Liver (tissue), 2 donors: ENCODE results near the gene LOXL3.

ENCODE experiments used
- REST ChIP-seq: IDR thresholded peaks from 2 replicates; pipeline ENCODE4 v1.6.1; 2016; ENCODE audit warnings: antibody characterized with exemption, mild to moderate bottlenecking
- YY1 ChIP-seq: IDR thresholded peaks from 2 replicates; pipeline ENCODE4 v1.6.1; 2016; ENCODE audit warnings: antibody characterized with exemption, mild to moderate bottlenecking
- TF ChIP-seq, protein P1 (sequence below): fragments of 150-350 bp; IDR thresholded peaks from 2 replicates; pipeline ENCODE4 v1.5.1; 2017; ENCODE audit warnings: improper control_type of control experiment, low read depth, low read length; ENCODE audit not compliant: missing input control
- TF ChIP-seq, protein P2 (sequence below): IDR thresholded peaks from 2 replicates; pipeline ENCODE4 v1.6.1; 2016; ENCODE audit warnings: antibody characterized with exemption
- donor health status: healthy.

- TF ChIP-seq REST = no peak
- TF ChIP-seq, protein P1, sequence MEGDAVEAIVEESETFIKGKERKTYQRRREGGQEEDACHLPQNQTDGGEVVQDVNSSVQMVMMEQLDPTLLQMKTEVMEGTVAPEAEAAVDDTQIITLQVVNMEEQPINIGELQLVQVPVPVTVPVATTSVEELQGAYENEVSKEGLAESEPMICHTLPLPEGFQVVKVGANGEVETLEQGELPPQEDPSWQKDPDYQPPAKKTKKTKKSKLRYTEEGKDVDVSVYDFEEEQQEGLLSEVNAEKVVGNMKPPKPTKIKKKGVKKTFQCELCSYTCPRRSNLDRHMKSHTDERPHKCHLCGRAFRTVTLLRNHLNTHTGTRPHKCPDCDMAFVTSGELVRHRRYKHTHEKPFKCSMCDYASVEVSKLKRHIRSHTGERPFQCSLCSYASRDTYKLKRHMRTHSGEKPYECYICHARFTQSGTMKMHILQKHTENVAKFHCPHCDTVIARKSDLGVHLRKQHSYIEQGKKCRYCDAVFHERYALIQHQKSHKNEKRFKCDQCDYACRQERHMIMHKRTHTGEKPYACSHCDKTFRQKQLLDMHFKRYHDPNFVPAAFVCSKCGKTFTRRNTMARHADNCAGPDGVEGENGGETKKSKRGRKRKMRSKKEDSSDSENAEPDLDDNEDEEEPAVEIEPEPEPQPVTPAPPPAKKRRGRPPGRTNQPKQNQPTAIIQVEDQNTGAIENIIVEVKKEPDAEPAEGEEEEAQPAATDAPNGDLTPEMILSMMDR = no peak
- no peak for TF ChIP-seq YY1
- TF ChIP-seq, protein P2, sequence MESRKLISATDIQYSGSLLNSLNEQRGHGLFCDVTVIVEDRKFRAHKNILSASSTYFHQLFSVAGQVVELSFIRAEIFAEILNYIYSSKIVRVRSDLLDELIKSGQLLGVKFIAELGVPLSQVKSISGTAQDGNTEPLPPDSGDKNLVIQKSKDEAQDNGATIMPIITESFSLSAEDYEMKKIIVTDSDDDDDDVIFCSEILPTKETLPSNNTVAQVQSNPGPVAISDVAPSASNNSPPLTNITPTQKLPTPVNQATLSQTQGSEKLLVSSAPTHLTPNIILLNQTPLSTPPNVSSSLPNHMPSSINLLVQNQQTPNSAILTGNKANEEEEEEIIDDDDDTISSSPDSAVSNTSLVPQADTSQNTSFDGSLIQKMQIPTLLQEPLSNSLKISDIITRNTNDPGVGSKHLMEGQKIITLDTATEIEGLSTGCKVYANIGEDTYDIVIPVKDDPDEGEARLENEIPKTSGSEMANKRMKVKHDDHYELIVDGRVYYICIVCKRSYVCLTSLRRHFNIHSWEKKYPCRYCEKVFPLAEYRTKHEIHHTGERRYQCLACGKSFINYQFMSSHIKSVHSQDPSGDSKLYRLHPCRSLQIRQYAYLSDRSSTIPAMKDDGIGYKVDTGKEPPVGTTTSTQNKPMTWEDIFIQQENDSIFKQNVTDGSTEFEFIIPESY = no peak
Measured at GRCh38 chr2:74575320-74575719, 21.6 kb upstream of the LOXL3 start.
